Astrocyte (in vitro differentiated cells and primary cell): Measurements from ENCODE around the gene PPFIA3.

Source experiments
- EZH2 ChIP-seq: IDR thresholded peaks from 2 replicates; pipeline ENCODE4 v1.6.1; 2012; ENCODE audit warnings: mild to moderate bottlenecking, low read length, inconsistent platforms; ENCODE audit not compliant: insufficient read depth
- TF ChIP-seq, protein P1 (sequence below): IDR thresholded peaks from 2 replicates; pipeline ENCODE4 v1.5.1; 2011; ENCODE audit warnings: low read depth, mild to moderate bottlenecking, inconsistent platforms, low read length, moderate library complexity; ENCODE audit not compliant: insufficient read depth

DNA sequence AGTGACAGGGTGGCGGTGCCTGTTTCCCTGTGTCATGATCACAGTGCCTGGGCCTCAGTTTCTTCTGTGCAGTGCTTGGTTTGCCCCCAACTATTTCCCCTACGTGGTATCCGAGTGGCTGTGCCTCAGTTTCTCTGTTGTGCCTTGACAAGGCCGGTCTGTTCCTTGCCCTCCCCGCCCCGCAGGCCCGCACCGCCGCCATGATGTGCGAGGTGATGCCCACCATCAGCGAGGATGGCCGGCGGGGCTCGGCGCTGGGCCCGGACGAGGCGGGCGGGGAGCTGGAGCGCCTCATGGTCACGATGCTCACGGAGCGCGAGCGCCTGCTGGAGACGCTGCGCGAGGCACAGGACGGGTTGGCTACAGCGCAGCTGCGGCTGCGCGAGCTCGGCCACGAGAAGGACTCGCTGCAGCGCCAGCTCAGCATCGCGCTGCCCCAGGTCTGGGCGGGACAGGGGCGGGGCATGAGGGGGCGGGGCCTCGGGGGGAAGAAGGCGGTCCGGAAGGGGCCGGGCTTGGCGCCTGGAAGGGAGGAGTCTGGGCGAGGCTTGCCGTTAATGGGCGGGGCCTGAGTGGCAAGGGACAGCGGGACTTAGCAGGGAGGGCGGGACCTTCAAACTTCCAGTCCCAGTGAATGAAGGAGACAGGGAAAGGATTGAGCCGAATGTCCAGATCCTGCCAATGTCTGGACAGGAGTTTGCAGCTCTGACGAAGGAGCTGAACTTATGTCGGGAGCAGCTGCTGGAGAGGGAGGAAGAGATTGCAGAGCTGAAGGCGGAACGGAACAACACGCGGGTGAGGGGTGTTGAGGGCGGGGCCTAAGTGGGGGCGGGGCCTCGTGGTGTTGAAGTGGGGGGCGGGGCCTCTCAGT lies 8.6 kb downstream of the PPFIA3 start:
- TF ChIP-seq, protein P1, sequence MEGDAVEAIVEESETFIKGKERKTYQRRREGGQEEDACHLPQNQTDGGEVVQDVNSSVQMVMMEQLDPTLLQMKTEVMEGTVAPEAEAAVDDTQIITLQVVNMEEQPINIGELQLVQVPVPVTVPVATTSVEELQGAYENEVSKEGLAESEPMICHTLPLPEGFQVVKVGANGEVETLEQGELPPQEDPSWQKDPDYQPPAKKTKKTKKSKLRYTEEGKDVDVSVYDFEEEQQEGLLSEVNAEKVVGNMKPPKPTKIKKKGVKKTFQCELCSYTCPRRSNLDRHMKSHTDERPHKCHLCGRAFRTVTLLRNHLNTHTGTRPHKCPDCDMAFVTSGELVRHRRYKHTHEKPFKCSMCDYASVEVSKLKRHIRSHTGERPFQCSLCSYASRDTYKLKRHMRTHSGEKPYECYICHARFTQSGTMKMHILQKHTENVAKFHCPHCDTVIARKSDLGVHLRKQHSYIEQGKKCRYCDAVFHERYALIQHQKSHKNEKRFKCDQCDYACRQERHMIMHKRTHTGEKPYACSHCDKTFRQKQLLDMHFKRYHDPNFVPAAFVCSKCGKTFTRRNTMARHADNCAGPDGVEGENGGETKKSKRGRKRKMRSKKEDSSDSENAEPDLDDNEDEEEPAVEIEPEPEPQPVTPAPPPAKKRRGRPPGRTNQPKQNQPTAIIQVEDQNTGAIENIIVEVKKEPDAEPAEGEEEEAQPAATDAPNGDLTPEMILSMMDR: no peak
- TF ChIP-seq EZH2: no peak
